GM12878 (cell line): ENCODE results near the gene KCNQ1. TPM values are rescaled to one million over a fixed set of nuclear protein-coding genes. Genes with fewer than 3 reads are reported as not detected.

ENCODE experiments used
- BHLHE40 ChIP-seq, 2 experiments: fragments of 450-650 bp in 1 of 2; IDR thresholded peaks; 2 replicates each; pipeline ENCODE4 v1.6.1; 2011 to 2017; ENCODE audit warnings: low read depth in 2 of 2, borderline replicate concordance in 1 of 2, improper control_type of control experiment in 1 of 2, low read length in 1 of 2, mild to moderate bottlenecking in 1 of 2
- EP300 ChIP-seq, 2 experiments: fragments of 150-350 bp in 1 of 2; IDR thresholded peaks; 2 replicates each; pipeline ENCODE4 v1.6.1; 2011 to 2012; ENCODE audit warnings: low read depth in 2 of 2, low read length in 2 of 2, borderline replicate concordance in 1 of 2, improper control_type of control experiment in 1 of 2, inconsistent platforms in 1 of 2; ENCODE audit not compliant: control insufficient read depth in 1 of 2
- IKZF1 ChIP-seq: fragments of 450-650 bp; conservative IDR thresholded peaks from 2 replicates; pipeline ENCODE4 v1.6.1; 2017; ENCODE audit warnings: antibody characterized with exemption, mild to moderate bottlenecking
- MTA2 ChIP-seq: fragments of 450-650 bp; IDR thresholded peaks from 2 replicates; pipeline ENCODE4 v1.6.1; 2016; ENCODE audit warnings: low read depth, mild to moderate bottlenecking, moderate library complexity
- NRF1 ChIP-seq: conservative IDR thresholded peaks from 2 replicates; pipeline ENCODE4 v1.6.1; 2011; ENCODE audit warnings: mild to moderate bottlenecking, low read depth, low read length, improper control_type of control experiment
- PAX5 ChIP-seq: IDR thresholded peaks from 2 replicates; pipeline ENCODE4 v1.6.1; 2011; ENCODE audit warnings: low read depth, low read length, borderline replicate concordance
- ZBED1 ChIP-seq: IDR thresholded peaks from 2 replicates; pipeline ENCODE4 v1.6.1; 2016; ENCODE audit warnings: borderline replicate concordance
- polyA plus RNA-seq, 11 experiments: library from polyadenylated mRNA; depleted of rRNA in 4 of 11; unstranded in 6 of 11; stranded (reverse) in 5 of 11; fragments of >200 nt; fragmentation: Nextera tagmentation in 4 of 11; fragmentation: Illumina TruSeq in 1 of 11; extraction: Ambion mirVana in 4 of 11; extraction: Trizol in 1 of 11; gene quantifications; 1 replicate in 1 of 11; 2 replicates in 10 of 11; pipeline versions ENCODE4 v1.2.1 to v1.2.3, GENCODE V29; 2011 to 2016; ENCODE audit warnings: inconsistent platforms in 2 of 11, missing spikeins in 2 of 11, low read depth in 1 of 11
- total RNA-seq, 4 experiments: library from RNA; depleted of rRNA in 3 of 4; stranded (reverse); fragments of >200 nt in 3 of 4; fragmentation: Illumina TruSeq in 1 of 4; extraction: Trizol in 1 of 4; gene quantifications; 2 replicates each; pipeline versions ENCODE4 v1.2.1 to v1.2.3, GENCODE V29; 2013 to 2021
- TF ChIP-seq, protein P1 (sequence below): fragments of 450-650 bp; formaldehyde crosslinking; IDR thresholded peaks from 2 replicates; pipeline ENCODE4 v1.4.0; 2022; ENCODE audit warnings: mild to moderate bottlenecking, moderate library complexity
- TF ChIP-seq, protein P2 (sequence below): fragments of 450-650 bp; IDR thresholded peaks from 2 replicates; pipeline ENCODE4 v1.6.1; 2016; ENCODE audit warnings: mild to moderate bottlenecking
- TF ChIP-seq, protein P3 (sequence below): IDR thresholded peaks from 2 replicates; pipeline ENCODE4 v1.6.1; 2011; ENCODE audit warnings: borderline replicate concordance, low read depth, mild to moderate bottlenecking, moderate library complexity, low read length; ENCODE audit not compliant: insufficient read depth, poor library complexity, severe bottlenecking
- TF ChIP-seq, protein P4 (sequence below): fragments of 450-650 bp; IDR thresholded peaks from 2 replicates; pipeline ENCODE4 v1.6.1; 2017; ENCODE audit warnings: low read depth, mild to moderate bottlenecking, moderate library complexity
- TF ChIP-seq, protein P5 (sequence below): IDR thresholded peaks from 2 replicates; pipeline ENCODE4 v1.6.1; 2011; ENCODE audit warnings: low read depth, low read length, improper control_type of control experiment, borderline replicate concordance
- TF ChIP-seq, protein P6 (sequence below): IDR thresholded peaks from 2 replicates; pipeline ENCODE4 v1.6.1; 2011; ENCODE audit warnings: borderline replicate concordance, low read depth, mild to moderate bottlenecking, moderate library complexity, mixed read lengths, low read length; ENCODE audit not compliant: insufficient read depth; ENCODE audit errors: extremely low read length

Gene KCNQ1
- total and polyA plus RNA-seq, 10 of the 15 experiments (the other 5 are each of a cell fraction or from before 2014, with no cell fraction given), result 0.03 to 0.15 (median 0.12) TPM; not detected in 7

DNA sequence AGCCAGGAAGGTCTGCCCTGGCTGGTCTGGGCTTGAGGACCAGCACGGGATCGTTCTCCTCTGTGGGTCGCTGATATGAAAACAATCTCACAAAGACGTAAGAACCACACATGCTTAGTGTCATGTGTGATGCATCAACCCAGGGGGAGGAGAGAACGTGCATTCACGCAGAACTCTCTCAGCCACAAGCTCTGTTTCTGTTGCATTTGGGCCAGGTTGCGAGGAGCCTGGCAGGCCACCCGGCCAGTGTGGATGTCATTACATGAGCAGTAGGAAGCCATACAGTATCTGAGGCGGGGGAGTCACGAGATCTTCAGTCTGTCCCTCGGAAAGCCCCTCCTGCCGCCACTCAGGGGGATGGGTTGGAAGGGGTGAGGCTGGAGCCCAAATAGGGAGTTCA, 308.1 kb downstream of the KCNQ1 start (continued):
- TF ChIP-seq, protein P1, sequence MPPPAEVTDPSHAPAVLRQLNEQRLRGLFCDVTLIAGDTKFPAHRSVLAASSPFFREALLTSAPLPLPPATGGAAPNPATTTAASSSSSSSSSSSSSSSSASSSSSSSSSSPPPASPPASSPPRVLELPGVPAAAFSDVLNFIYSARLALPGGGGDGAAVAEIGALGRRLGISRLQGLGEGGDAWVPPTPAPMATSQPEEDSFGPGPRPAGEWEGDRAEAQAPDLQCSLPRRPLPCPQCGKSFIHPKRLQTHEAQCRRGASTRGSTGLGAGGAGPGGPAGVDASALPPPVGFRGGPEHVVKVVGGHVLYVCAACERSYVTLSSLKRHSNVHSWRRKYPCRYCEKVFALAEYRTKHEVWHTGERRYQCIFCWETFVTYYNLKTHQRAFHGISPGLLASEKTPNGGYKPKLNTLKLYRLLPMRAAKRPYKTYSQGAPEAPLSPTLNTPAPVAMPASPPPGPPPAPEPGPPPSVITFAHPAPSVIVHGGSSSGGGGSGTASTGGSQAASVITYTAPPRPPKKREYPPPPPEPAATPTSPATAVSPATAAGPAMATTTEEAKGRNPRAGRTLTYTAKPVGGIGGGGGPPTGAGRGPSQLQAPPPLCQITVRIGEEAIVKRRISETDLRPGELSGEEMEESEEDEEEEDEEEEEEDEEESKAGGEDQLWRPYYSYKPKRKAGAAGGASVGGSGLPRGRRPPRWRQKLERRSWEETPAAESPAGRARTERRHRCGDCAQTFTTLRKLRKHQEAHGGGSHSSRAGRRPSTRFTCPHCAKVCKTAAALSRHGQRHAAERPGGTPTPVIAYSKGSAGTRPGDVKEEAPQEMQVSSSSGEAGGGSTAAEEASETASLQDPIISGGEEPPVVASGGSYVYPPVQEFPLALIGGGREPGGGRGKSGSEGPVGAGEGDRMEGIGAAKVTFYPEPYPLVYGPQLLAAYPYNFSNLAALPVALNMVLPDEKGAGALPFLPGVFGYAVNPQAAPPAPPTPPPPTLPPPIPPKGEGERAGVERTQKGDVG (CRISPR knock-in tag), result no peak
- TF ChIP-seq, protein P2, sequence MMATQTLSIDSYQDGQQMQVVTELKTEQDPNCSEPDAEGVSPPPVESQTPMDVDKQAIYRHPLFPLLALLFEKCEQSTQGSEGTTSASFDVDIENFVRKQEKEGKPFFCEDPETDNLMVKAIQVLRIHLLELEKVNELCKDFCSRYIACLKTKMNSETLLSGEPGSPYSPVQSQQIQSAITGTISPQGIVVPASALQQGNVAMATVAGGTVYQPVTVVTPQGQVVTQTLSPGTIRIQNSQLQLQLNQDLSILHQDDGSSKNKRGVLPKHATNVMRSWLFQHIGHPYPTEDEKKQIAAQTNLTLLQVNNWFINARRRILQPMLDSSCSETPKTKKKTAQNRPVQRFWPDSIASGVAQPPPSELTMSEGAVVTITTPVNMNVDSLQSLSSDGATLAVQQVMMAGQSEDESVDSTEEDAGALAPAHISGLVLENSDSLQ, result peak; percentile 8; the same call in 1 of the 2 replicates
- no peak for TF ChIP-seq NRF1
- 0 out of 2 replicates have a peak, but pooled peaks have one; percentile 30 for TF ChIP-seq IKZF1
- TF ChIP-seq MTA2, result peak; percentile 49; the same call in 1 of the 2 replicates
- peak; percentile 67; the same call in 1 of the 2 replicates for TF ChIP-seq PAX5
- TF ChIP-seq BHLHE40 (IDR thresholded peaks at IDR 0.05; ENCODE audit: borderline replicate concordance in 1 of 2, low read depth in 2 of 2, low read length in 1 of 2), result peak; percentile 50 to 87; a peak in 2 of 4 replicates
- TF ChIP-seq EP300 (IDR thresholded peaks at IDR 0.05; ENCODE audit: borderline replicate concordance in 1 of 2, control insufficient read depth in 1 of 2, low read depth in 2 of 2, low read length in 2 of 2), result peak in 1 of 2 experiments; percentile 67; a peak in 1 of 4 replicates
- TF ChIP-seq, protein P3, sequence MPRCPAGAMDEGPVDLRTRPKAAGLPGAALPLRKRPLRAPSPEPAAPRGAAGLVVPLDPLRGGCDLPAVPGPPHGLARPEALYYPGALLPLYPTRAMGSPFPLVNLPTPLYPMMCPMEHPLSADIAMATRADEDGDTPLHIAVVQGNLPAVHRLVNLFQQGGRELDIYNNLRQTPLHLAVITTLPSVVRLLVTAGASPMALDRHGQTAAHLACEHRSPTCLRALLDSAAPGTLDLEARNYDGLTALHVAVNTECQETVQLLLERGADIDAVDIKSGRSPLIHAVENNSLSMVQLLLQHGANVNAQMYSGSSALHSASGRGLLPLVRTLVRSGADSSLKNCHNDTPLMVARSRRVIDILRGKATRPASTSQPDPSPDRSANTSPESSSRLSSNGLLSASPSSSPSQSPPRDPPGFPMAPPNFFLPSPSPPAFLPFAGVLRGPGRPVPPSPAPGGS, result no peak
- TF ChIP-seq, protein P4, sequence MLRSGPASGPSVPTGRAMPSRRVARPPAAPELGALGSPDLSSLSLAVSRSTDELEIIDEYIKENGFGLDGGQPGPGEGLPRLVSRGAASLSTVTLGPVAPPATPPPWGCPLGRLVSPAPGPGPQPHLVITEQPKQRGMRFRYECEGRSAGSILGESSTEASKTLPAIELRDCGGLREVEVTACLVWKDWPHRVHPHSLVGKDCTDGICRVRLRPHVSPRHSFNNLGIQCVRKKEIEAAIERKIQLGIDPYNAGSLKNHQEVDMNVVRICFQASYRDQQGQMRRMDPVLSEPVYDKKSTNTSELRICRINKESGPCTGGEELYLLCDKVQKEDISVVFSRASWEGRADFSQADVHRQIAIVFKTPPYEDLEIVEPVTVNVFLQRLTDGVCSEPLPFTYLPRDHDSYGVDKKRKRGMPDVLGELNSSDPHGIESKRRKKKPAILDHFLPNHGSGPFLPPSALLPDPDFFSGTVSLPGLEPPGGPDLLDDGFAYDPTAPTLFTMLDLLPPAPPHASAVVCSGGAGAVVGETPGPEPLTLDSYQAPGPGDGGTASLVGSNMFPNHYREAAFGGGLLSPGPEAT, result peak; percentile 76
- TF ChIP-seq ZBED1, result no peak
- TF ChIP-seq, protein P5, sequence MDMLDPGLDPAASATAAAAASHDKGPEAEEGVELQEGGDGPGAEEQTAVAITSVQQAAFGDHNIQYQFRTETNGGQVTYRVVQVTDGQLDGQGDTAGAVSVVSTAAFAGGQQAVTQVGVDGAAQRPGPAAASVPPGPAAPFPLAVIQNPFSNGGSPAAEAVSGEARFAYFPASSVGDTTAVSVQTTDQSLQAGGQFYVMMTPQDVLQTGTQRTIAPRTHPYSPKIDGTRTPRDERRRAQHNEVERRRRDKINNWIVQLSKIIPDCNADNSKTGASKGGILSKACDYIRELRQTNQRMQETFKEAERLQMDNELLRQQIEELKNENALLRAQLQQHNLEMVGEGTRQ, result no peak
- TF ChIP-seq, protein P6, sequence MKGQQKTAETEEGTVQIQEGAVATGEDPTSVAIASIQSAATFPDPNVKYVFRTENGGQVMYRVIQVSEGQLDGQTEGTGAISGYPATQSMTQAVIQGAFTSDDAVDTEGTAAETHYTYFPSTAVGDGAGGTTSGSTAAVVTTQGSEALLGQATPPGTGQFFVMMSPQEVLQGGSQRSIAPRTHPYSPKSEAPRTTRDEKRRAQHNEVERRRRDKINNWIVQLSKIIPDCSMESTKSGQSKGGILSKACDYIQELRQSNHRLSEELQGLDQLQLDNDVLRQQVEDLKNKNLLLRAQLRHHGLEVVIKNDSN, result no peak
